Nephron (organoid): ENCODE data around the gene RYR1.
A peak's percentile ranks its signal among the peaks of the same experiment; 100 is the strongest.
"Not testable (repeated sequence)": the region's sequence is repeated elsewhere in the genome, so short reads cannot be mapped to it uniquely, and the experiment has no call there.

ENCODE experiments used
- H3K27ac Mint-ChIP-seq, 3 experiments: 2 replicates each; pipeline ENCODE4 v1.8.0; 2020; ENCODE audit warnings: mixed read lengths in 3 of 3, mild to moderate bottlenecking in 2 of 3, moderate library complexity in 1 of 3
- H3K27me3 Mint-ChIP-seq: 2 replicates; pipeline ENCODE4 v1.8.0; 2021; ENCODE audit warnings: low read depth, mild to moderate bottlenecking, moderate library complexity, mixed read lengths
- H3K36me3 Mint-ChIP-seq: 2 replicates; pipeline ENCODE4 v1.8.0; 2020; ENCODE audit warnings: low read depth, mixed read lengths
- H3K4me1 Mint-ChIP-seq: 2 replicates; pipeline ENCODE4 v1.8.0; 2020; ENCODE audit warnings: mixed read lengths
- H3K4me3 Mint-ChIP-seq, 3 experiments: 2 replicates each; pipeline ENCODE4 v1.8.0; 2020; ENCODE audit warnings: mild to moderate bottlenecking in 3 of 3, mixed read lengths in 3 of 3, moderate library complexity in 2 of 3
- H3K9me3 Mint-ChIP-seq: 2 replicates; pipeline ENCODE4 v1.8.0; 2020; ENCODE audit warnings: mixed read lengths
- CTCF ChIP-seq, 3 experiments: fragments of 200-600 bp; sonication (generic); IDR thresholded peaks; one replicate each; pipeline ENCODE4 v1.5.0; 2021; ENCODE audit warnings: antibody characterized with exemption in 3 of 3; ENCODE audit not compliant: unreplicated experiment in 3 of 3

RYR1 gene

GRCh38 chr19:38587562-38587961 lies 154.1 kb downstream of the RYR1 start:
- Mint-ChIP-seq H3K4me1 (no peaks in the 10 kb centered on the region), H3K27ac (no peak overlapping the region), H3K36me3 (no peaks in the 10 kb centered on the region), H3K27me3 (no peaks in the 10 kb centered on the region), H3K4me3 (no peak overlapping the region), H3K9me3 (no peaks in the 10 kb centered on the region)
- TF ChIP-seq CTCF (IDR thresholded peaks at IDR 0.05; ENCODE audit: unreplicated experiment in 3 of 3): no peak

DNA sequence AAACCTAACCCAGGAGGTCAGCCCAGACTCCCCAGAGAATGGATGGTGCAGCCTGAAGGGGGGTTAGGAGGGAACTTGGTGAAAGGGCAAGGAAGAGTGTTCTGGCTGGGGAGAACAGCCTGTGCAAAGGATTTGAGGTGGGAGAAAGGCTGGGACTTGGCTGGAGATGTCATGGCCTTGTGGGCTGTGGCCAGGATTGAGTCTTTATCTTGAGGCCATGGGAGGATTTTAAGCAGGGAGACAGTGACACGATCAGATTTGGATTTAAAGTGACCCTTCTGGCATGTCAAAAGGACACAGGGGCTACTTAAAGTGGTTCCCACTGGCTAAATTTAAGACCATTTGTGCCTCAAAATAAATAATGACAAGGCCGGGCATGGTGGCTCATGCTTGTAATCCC lies 154.6 kb downstream of the RYR1 start:
- Mint-ChIP-seq H3K27ac (no peak overlapping the region), H3K27me3 (no peaks in the 10 kb centered on the region), H3K4me3 (no peak overlapping the region), H3K36me3 (no peaks in the 10 kb centered on the region), H3K4me1 (no peaks in the 10 kb centered on the region), H3K9me3 (no peaks in the 10 kb centered on the region)
- TF ChIP-seq CTCF (IDR thresholded peaks at IDR 0.05; ENCODE audit: unreplicated experiment in 3 of 3): no peak

GRCh38 chr19:38592940-38593339 lies 159.4 kb downstream of the RYR1 start:
- Mint-ChIP-seq H3K9me3 (no peaks in the 10 kb centered on the region), H3K27ac (no peak overlapping the region), H3K4me1 (no peaks in the 10 kb centered on the region), H3K36me3 (no peaks in the 10 kb centered on the region), H3K4me3 (no peak overlapping the region), H3K27me3 (peaks cover 8% of the 10 kb centered on the region)
- no peak for TF ChIP-seq CTCF (IDR thresholded peaks at IDR 0.05; ENCODE audit: unreplicated experiment in 3 of 3)

- H3K4me3 Mint-ChIP-seq: peak overlapping the region; percentile 48 to 77 (median 75)
- H3K27ac Mint-ChIP-seq: no peak overlapping the region
- H3K27me3 Mint-ChIP-seq: peaks cover 8% of the 10 kb centered on the region
Measured at GRCh38 chr19:38596057-38596981, 162.8 kb downstream of the RYR1 start.

GRCh38 chr19:38597075-38597474 lies 163.6 kb downstream of the RYR1 start:
- Mint-ChIP-seq H3K27me3 (peaks cover 8% of the 10 kb centered on the region), H3K36me3 (no peaks in the 10 kb centered on the region), H3K4me1 (no peaks in the 10 kb centered on the region), H3K9me3 (no peaks in the 10 kb centered on the region), H3K4me3 (no peak overlapping the region), H3K27ac (no peak overlapping the region)
- TF ChIP-seq CTCF (IDR thresholded peaks at IDR 0.05; ENCODE audit: unreplicated experiment in 3 of 3): no peak

More at GRCh38 chr19:38596057-38596981, 162.8 kb downstream of the RYR1 start:
- H3K36me3 Mint-ChIP-seq: no peaks in the 10 kb centered on the region
- no peak for TF ChIP-seq CTCF (IDR thresholded peaks at IDR 0.05; ENCODE audit: unreplicated experiment in 3 of 3)
- no peaks in the 10 kb centered on the region for H3K9me3 Mint-ChIP-seq
- no peaks in the 10 kb centered on the region for H3K4me1 Mint-ChIP-seq

GRCh38 chr19:38599722-38600121 lies 166.2 kb downstream of the RYR1 start:
- no peak for TF ChIP-seq CTCF (IDR thresholded peaks at IDR 0.05; ENCODE audit: unreplicated experiment in 3 of 3)
- Mint-ChIP-seq H3K4me1 (no peaks in the 10 kb centered on the region), H3K27me3 (peaks cover 8% of the 10 kb centered on the region), H3K9me3 (no peaks in the 10 kb centered on the region), H3K27ac (no peak overlapping the region), H3K4me3 (no peak overlapping the region), H3K36me3 (no peaks in the 10 kb centered on the region)

- H3K27me3 Mint-ChIP-seq, H3K27ac Mint-ChIP-seq, H3K9me3 Mint-ChIP-seq, H3K4me1 Mint-ChIP-seq, H3K36me3 Mint-ChIP-seq, H3K4me3 Mint-ChIP-seq: not testable (repeated sequence)
Measured at GRCh38 chr19:38602856-38603255, 169.4 kb downstream of the RYR1 start.
